ENCODE results near the gene SLC17A4. TPM values are rescaled to one million over a fixed set of nuclear protein-coding genes. Genes with fewer than 3 reads are reported as not detected.

Gene SLC17A4
- total RNA-seq, 4 donors from 2014 or later, result not detected

DNA sequence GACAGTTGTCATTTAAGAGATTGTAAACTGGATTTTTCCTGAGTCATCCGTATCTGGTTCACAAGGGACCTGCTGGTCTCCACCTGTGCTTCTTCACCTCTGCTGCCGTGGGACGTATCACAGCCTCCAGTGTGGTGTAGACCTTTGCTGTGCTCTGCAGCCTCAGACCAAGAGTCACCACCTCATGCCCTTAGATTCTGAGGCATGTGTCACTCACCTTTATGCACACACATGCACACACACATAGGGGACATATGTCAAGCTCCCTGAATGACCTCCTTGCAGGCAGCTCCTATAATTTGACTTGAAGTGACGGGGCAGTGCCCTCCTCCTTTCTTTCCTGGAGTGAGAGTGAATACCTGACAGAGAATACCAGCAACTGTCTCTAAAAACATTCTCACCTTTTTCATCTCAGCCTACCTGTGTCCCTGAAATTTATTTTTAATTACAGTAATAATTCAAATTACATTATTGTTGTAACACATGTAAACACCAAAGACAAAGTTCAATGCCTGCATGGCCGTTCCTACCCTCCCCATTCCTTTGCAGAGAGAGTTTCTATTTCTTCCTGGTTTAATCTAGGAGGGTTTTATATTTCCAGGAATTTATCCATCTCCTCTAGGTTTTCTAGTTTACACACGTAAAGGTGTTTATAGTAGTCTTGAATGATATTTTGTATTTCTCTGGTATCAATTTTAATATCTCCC is 3.5 kb downstream of the SLC17A4 start:
- Histone ChIP-seq H3K27ac (no peak overlapping the region), H3K4me3 (no peak overlapping the region), H3K9me3 (no peaks in the 10 kb centered on the region), H3K4me1 (no peaks in the 10 kb centered on the region), H3K36me3 (no peaks in the 10 kb centered on the region), H3K27me3 (peaks cover 0 to 10% (median 0%) of the 10 kb centered on the region in 4 donors)
- 66 to 74% methylated on average over 4 to 6 of the region's 6 CpGs for WGBS, 2 donors
- DNase-seq, result no peak
- no peak for TF ChIP-seq POLR2A (IDR thresholded peaks at IDR 0.05)
- TF ChIP-seq, protein P1, sequence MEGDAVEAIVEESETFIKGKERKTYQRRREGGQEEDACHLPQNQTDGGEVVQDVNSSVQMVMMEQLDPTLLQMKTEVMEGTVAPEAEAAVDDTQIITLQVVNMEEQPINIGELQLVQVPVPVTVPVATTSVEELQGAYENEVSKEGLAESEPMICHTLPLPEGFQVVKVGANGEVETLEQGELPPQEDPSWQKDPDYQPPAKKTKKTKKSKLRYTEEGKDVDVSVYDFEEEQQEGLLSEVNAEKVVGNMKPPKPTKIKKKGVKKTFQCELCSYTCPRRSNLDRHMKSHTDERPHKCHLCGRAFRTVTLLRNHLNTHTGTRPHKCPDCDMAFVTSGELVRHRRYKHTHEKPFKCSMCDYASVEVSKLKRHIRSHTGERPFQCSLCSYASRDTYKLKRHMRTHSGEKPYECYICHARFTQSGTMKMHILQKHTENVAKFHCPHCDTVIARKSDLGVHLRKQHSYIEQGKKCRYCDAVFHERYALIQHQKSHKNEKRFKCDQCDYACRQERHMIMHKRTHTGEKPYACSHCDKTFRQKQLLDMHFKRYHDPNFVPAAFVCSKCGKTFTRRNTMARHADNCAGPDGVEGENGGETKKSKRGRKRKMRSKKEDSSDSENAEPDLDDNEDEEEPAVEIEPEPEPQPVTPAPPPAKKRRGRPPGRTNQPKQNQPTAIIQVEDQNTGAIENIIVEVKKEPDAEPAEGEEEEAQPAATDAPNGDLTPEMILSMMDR (IDR thresholded peaks at IDR 0.05), result no peak
- intact Hi-C loops (cut with DNase I), result no loop called here

DNA sequence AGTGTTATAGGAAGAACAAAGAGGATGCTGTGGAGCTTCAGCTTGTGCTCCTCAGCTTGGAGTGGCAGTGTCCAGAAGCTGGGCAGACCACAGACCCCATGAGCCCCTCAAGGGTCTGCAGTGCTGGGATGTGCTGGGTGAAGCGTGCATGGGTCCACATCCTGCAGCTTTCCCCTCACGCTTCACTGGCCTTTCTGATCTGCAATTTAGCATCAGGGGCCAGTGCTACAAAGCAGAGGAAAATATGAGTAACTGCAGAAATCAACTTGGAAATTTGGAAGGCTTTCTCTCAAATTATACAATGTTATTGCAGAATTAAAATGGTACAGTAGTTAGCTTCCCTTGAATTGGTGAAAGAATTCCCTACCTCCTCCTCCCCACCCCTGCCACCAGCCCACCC is 10.1 kb downstream of the SLC17A4 start:
- Histone ChIP-seq H3K4me3 (no peak overlapping the region), H3K27ac (no peak overlapping the region), H3K36me3 (no peaks in the 10 kb centered on the region), H3K9me3 (no peaks in the 10 kb centered on the region), H3K4me1 (no peaks in the 10 kb centered on the region), H3K27me3 (peaks cover 0 to 4% (median 0%) of the 10 kb centered on the region in 4 donors)
- TF ChIP-seq, protein P1 (IDR thresholded peaks at IDR 0.05), result no peak
- TF ChIP-seq POLR2A (IDR thresholded peaks at IDR 0.05), result no peak
- WGBS, 2 donors, result 84 to 95% methylated on average over 2 of the region's 2 CpGs
- DNase-seq, result no peak
- intact Hi-C loops (cut with DNase I), result no loop called here

DNA sequence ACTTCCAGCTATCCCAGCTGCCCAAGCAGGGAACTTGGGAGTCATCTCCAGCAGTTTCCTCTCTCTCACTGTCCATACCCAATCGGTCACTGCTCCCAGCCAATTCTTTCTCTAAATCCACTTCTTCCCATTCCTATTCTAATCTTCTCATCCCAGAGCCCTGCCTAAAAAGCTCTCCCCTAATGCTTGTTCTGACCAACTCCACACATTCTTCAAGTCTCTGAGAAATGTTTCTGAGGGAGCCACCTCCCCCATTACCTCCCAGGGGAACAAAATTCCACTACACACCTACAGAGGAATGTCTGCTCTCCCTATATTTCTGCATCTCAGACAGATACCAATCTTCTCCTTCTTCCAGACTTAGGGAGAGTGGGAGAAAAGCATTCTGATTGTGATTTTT is 14.0 kb downstream of the SLC17A4 start:
- H3K27ac ChIP-seq, result no peak overlapping the region
- no peaks in the 10 kb centered on the region for H3K36me3 ChIP-seq
- no peaks in the 10 kb centered on the region for H3K27me3 ChIP-seq
- DNase-seq, result no peak
- TF ChIP-seq, protein P1 (IDR thresholded peaks at IDR 0.05), result no peak
- no peak for TF ChIP-seq POLR2A (IDR thresholded peaks at IDR 0.05)
- no peaks in the 10 kb centered on the region for H3K4me1 ChIP-seq
- H3K9me3 ChIP-seq, result no peaks in the 10 kb centered on the region
- 75 to 83% methylated on average over 1 of the region's 1 CpG for WGBS, 2 donors
- H3K4me3 ChIP-seq, result no peak overlapping the region
- intact Hi-C loops (cut with DNase I), result no loop called here

DNA sequence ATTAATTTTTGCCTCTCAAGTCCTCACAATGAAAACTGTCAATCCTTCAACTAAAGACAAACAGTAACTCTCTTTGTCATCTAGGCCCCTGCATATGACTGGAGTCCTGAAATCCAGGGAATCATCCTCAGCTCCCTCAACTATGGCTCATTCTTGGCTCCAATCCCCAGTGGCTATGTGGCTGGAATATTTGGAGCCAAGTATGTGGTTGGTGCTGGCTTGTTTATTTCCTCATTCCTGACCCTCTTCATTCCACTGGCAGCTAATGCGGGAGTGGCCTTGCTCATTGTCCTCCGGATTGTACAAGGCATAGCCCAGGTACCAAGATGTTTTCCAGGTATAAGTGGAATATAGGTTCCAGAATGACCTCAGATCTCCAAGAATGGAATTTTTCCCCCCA is 15.4 kb downstream of the SLC17A4 start:
- no peak for DNase-seq
- intact Hi-C loops (cut with DNase I), result no loop called here
- TF ChIP-seq POLR2A (IDR thresholded peaks at IDR 0.05), result no peak
- TF ChIP-seq, protein P1 (IDR thresholded peaks at IDR 0.05), result no peak
- Histone ChIP-seq H3K36me3 (no peaks in the 10 kb centered on the region), H3K9me3 (no peaks in the 10 kb centered on the region), H3K4me1 (no peaks in the 10 kb centered on the region), H3K27ac (no peak overlapping the region), H3K27me3 (no peaks in the 10 kb centered on the region), H3K4me3 (no peak overlapping the region)
- 74 to 76% methylated on average over 2 of the region's 2 CpGs for WGBS, 2 donors

DNA sequence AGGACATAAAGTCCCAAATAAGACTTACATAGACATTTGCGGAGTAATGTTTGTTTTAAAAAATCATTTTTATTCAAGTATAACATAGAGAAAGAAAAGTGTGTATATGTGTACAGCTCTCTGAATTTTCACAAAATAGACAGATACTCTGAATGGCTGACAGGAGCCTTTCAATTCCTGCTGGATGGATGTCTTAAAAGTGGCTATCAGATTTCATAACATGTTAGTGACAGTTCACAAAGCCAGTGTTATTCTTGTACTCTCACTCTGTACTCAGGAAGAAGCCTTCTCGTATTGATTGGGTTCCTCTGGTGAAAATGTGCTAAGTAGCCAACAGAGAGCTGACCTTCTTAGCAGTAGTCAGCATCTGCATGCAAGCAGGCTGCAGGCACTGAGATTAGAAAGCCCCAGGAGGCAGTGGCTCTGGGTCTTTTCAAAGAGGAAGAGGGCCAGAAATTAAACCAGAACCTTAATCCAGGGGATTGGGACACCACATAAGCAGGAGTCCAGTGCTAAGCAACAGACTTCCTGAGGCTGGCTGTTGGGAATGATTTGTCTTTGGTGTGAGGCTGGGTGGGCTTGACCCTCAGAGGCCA is 19.7 kb downstream of the SLC17A4 start:
- TF ChIP-seq POLR2A (IDR thresholded peaks at IDR 0.05), result no peak
- TF ChIP-seq, protein P1 (IDR thresholded peaks at IDR 0.05), result no peak
- Histone ChIP-seq H3K4me3 (no peak overlapping the region), H3K4me1 (no peaks in the 10 kb centered on the region), H3K27ac (no peak overlapping the region), H3K27me3 (no peaks in the 10 kb centered on the region), H3K9me3 (no peaks in the 10 kb centered on the region), H3K36me3 (no peaks in the 10 kb centered on the region)
- 11 to 46% methylated on average over 2 of the region's 2 CpGs for WGBS, 2 donors
- intact Hi-C loops (cut with DNase I), result no loop called here
- no peak for DNase-seq

Data from esophagus squamous epithelium (tissue), 5 donors.